Measurements from ENCODE around the gene AGRN. TPM values are rescaled to one million over a fixed set of nuclear protein-coding genes. Genes with fewer than 3 reads are reported as not detected.

The AGRN gene
- total RNA-seq, result 56.2 and 70.7 TPM in 2 replicates

GRCh38 chr1:1020000-1020404 lies at the start of gene AGRN:
TSS of gene AGRN (plus strand) at chr1:1020120. CDS start at chr1:1020173, 53 bp downstream.

GRCh38 chr1:981955-982558 lies 37.9 kb upstream of the AGRN start, which contains the start of gene PERM1:
TSS of gene PERM1 (minus strand) at chr1:982093. CDS start at chr1:981029, 1,064 bp downstream.

GRCh38 chr1:999725-1000356 lies 20.1 kb upstream of the AGRN start, which contains the start of gene HES4:
TSS of gene HES4 (minus strand) at chr1:1000097. CDS start at chr1:999973, 124 bp downstream.

GRCh38 chr1:1013105-1013921 lies 6.6 kb upstream of the AGRN start, which contains the start of gene ISG15:
TSS of gene ISG15 (plus strand) at chr1:1013497. CDS start at chr1:1013574, 77 bp downstream.

GRCh38 chr1:1073743-1074587 lies 54.0 kb downstream of the AGRN start, which contains the start of gene RNF223:
TSS of gene RNF223 (minus strand) at chr1:1074306. CDS start at chr1:1072566, 1,740 bp downstream.

Other genes starting within 250 kb of the AGRN start
- gene SAMD11, start 96.2 kb upstream of the AGRN start, total RNA-seq, result under 0.01 and 0.32 TPM in 2 replicates
- gene NOC2L, start 60.9 kb upstream of the AGRN start, total RNA-seq, result 109 TPM in 2 replicates
- gene KLHL17, start 59.5 kb upstream of the AGRN start, total RNA-seq, result 4.1 and 8.4 TPM in 2 replicates
- 0.30 and 0.32 TPM in 2 replicates for gene PLEKHN1, start 53.6 kb upstream of the AGRN start, total RNA-seq
- not detected in 2 replicates for gene PERM1, start 38.0 kb upstream of the AGRN start, total RNA-seq
- 109 and 135 TPM in 2 replicates for gene HES4, start 20.0 kb upstream of the AGRN start, total RNA-seq
- gene ISG15, start 6.6 kb upstream of the AGRN start, total RNA-seq, result 302 and 2,072 TPM in 2 replicates
- gene RNF223, start 54.2 kb downstream of the AGRN start, total RNA-seq, result not detected in 2 replicates
- 5.2 and 5.9 TPM in 2 replicates for gene C1orf159, start 96.0 kb downstream of the AGRN start, total RNA-seq
- gene TTLL10, start 153.8 kb downstream of the AGRN start, total RNA-seq, result not detected in 2 replicates
- not detected in 2 replicates for gene TNFRSF18, start 186.5 kb downstream of the AGRN start, total RNA-seq
- gene TNFRSF4, start 194.0 kb downstream of the AGRN start, total RNA-seq, result 0.61 and 0.65 TPM in 2 replicates
- 78.0 and 108 TPM in 2 replicates for gene SDF4, start 211.9 kb downstream of the AGRN start, total RNA-seq
- 20.8 and 35.1 TPM in 2 replicates for gene B3GALT6, start 212.1 kb downstream of the AGRN start, total RNA-seq
- gene C1QTNF12, start 226.6 kb downstream of the AGRN start, total RNA-seq, result 0.32 and 0.76 TPM in 2 replicates